Stimulated activated CD8-positive, alpha-beta memory T cell treated with anti-CD3 and anti-CD28 coated beads, Interleukin-4, amount 100 ng/mL, for 1 hour (primary cell): ENCODE data around the gene MUC4.
"Not testable (repeated sequence)": the region's sequence is repeated elsewhere in the genome, so short reads cannot be mapped to it uniquely, and the experiment has no call there.

ENCODE experiments used
- DNase-seq, 2 donors: peaks; one replicate each; pipeline ENCODE4 v3.0.0-alpha.2; 2020; ENCODE audit warnings: low read depth in 2 of 2, low spot score in 1 of 2

The MUC4 gene

GRCh38 chr3:195720831-195721506 lies 90.8 kb downstream of the MUC4 start, which contains the start of gene MUC20:
MUC20 (plus strand) TSS chr3:195720978; CDS start chr3:195721008, 30 bp downstream.
- not testable (repeated sequence) for DNase-seq

GRCh38 chr3:195719514-195720254 lies 92.0 kb downstream of the MUC4 start:
- not testable (repeated sequence) for DNase-seq

- no peak for DNase-seq
These were observed 93.2 kb downstream of the MUC4 start for GRCh38 chr3:195718477-195718984.

GRCh38 chr3:195717852-195718476 lies 93.8 kb downstream of the MUC4 start:
- DNase-seq: no peak

GRCh38 chr3:195717416-195717815 lies 94.3 kb downstream of the MUC4 start:
- DNase-seq: no peak

GRCh38 chr3:195715583-195716266 lies 96.0 kb downstream of the MUC4 start:
- no peak for DNase-seq

GRCh38 chr3:195715134-195715533 lies 96.6 kb downstream of the MUC4 start:
- DNase-seq: no peak

- no peak for DNase-seq
These were observed 97.2 kb downstream of the MUC4 start for GRCh38 chr3:195714380-195715011.

- DNase-seq: not testable (repeated sequence)
These were observed 98.6 kb downstream of the MUC4 start for GRCh38 chr3:195713150-195713549.

- DNase-seq: not testable (repeated sequence)
These were observed 99.2 kb downstream of the MUC4 start for GRCh38 chr3:195712535-195712910.

GRCh38 chr3:195711813-195712534 lies 99.8 kb downstream of the MUC4 start:
- no peak for DNase-seq

GRCh38 chr3:195711091-195711812 lies 100.5 kb downstream of the MUC4 start:
- not testable (repeated sequence) for DNase-seq

GRCh38 chr3:195710126-195710905 lies 101.4 kb downstream of the MUC4 start:
- DNase-seq: not testable (repeated sequence)

- no peak for DNase-seq
These were observed 102.0 kb downstream of the MUC4 start for GRCh38 chr3:195709676-195710085.

- no peak for DNase-seq
These were observed 102.9 kb downstream of the MUC4 start for GRCh38 chr3:195708626-195709481.

- DNase-seq: no peak
These were observed 103.7 kb downstream of the MUC4 start for GRCh38 chr3:195708061-195708460.

- no peak for DNase-seq
These were observed 106.4 kb downstream of the MUC4 start for GRCh38 chr3:195705081-195705991.
